WTC11 (cell line): Measurements from ENCODE around the gene SAMM50. TPM values are rescaled to one million over a fixed set of nuclear protein-coding genes. Genes with fewer than 3 reads are reported as not detected.

Source experiments
- ATAC-seq: fragments of 200-7000 bp; cut with Tn5 transposase; 2 replicates; pipeline ENCODE4 v1.10.0; 2021; ENCODE audit warnings: mild to moderate bottlenecking, moderate library complexity
- CTCF ChIA-PET: fragments of 300-600 bp; sonication (Branson Sonifier 250); formaldehyde crosslinking; loops from one replicate; lab custom pipeline; 2021; ENCODE audit warnings: antibody characterized with exemption; lab: Charles Lee
- POLR2A ChIA-PET: fragments of 350-600 bp; sonication (Branson Sonifier 250); formaldehyde crosslinking; loops from one replicate; lab custom pipeline; 2021; ENCODE audit warnings: antibody characterized with exemption; lab: Charles Lee
- DNase-seq: peaks from one replicate; pipeline ENCODE4 v3.0.0; 2021; ENCODE audit warnings: low spot score
- H3K27ac Mint-ChIP-seq: 2 replicates; pipeline ENCODE4 v1.8.0; 2021; ENCODE audit warnings: mixed read lengths
- H3K27me3 Mint-ChIP-seq: 2 replicates; pipeline ENCODE4 v1.8.0; 2021; ENCODE audit warnings: low read depth, mild to moderate bottlenecking, moderate library complexity, mixed read lengths
- H3K36me3 Mint-ChIP-seq: 2 replicates; pipeline ENCODE4 v1.8.0; 2021; ENCODE audit warnings: mixed read lengths
- H3K4me1 Mint-ChIP-seq: 2 replicates; pipeline ENCODE4 v1.8.0; 2022; ENCODE audit warnings: mixed read lengths
- H3K4me3 Mint-ChIP-seq: 2 replicates; pipeline ENCODE4 v1.8.0; 2021; ENCODE audit warnings: mild to moderate bottlenecking, moderate library complexity, mixed read lengths
- H3K9me3 Mint-ChIP-seq: 2 replicates; pipeline ENCODE4 v1.8.0; 2021; ENCODE audit warnings: mixed read lengths
- AFF4 ChIP-seq: sonication (generic); formaldehyde crosslinking; IDR thresholded peaks from 2 replicates; pipeline ENCODE4 v1.8.1; 2023; ENCODE audit warnings: mild to moderate bottlenecking, missing genetic modification reagents, borderline replicate concordance
- ARID4B ChIP-seq: sonication (generic); formaldehyde crosslinking; IDR thresholded peaks from 2 replicates; pipeline ENCODE4 v1.8.0; 2023; ENCODE audit warnings: missing genetic modification reagents, mild to moderate bottlenecking, borderline replicate concordance
- CBFB ChIP-seq: sonication (generic); formaldehyde crosslinking; IDR thresholded peaks from 2 replicates; pipeline ENCODE4 v1.8.1; 2022; ENCODE audit warnings: mild to moderate bottlenecking, low read depth, missing genetic modification reagents
- CDX4 ChIP-seq: fragments of 250-450 bp; sonication (Bioruptor Pico); IDR thresholded peaks from 2 replicates; pipeline ENCODE4 v1.9.0; 2021; ENCODE audit warnings: moderate library complexity, mild to moderate bottlenecking, inconsistent platforms, borderline replicate concordance
- ELF4 ChIP-seq: sonication (generic); formaldehyde crosslinking; IDR thresholded peaks from 2 replicates; pipeline ENCODE4 v1.8.1; 2022; ENCODE audit warnings: low read depth, mild to moderate bottlenecking, moderate library complexity, missing genetic modification reagents
- ESRRA ChIP-seq: sonication (generic); formaldehyde crosslinking; IDR thresholded peaks from 2 replicates; pipeline ENCODE4 v1.8.1; 2022; ENCODE audit warnings: mild to moderate bottlenecking, missing genetic modification reagents, borderline replicate concordance
- GTF2I ChIP-seq: fragments of 250-450 bp; sonication (Bioruptor Pico); conservative IDR thresholded peaks from 2 replicates; pipeline ENCODE4 v1.4.0; 2021; ENCODE audit warnings: mild to moderate bottlenecking
- IRF2 ChIP-seq: sonication (generic); formaldehyde crosslinking; IDR thresholded peaks from 2 replicates; pipeline ENCODE4 v1.8.0; 2022; ENCODE audit warnings: low read depth, missing genetic modification reagents, borderline replicate concordance
- KAT7 ChIP-seq: sonication (generic); formaldehyde crosslinking; IDR thresholded peaks from 2 replicates; pipeline ENCODE4 v1.8.1; 2023; ENCODE audit warnings: missing genetic modification reagents, mild to moderate bottlenecking, borderline replicate concordance
- MLX ChIP-seq: sonication (generic); formaldehyde crosslinking; IDR thresholded peaks from 2 replicates; pipeline ENCODE4 v1.8.1; 2023; ENCODE audit warnings: mild to moderate bottlenecking, missing genetic modification reagents, moderate library complexity
- RORB ChIP-seq: fragments of 250-450 bp; sonication (Bioruptor Pico); IDR thresholded peaks from 2 replicates; pipeline ENCODE4 v1.9.0; 2021; ENCODE audit warnings: mild to moderate bottlenecking
- SOX15 ChIP-seq: fragments of 250-450 bp; sonication (Bioruptor Pico); IDR thresholded peaks from 2 replicates; pipeline ENCODE4 v1.9.0; 2021; ENCODE audit warnings: mild to moderate bottlenecking
- TP53 ChIP-seq: sonication (generic); formaldehyde crosslinking; IDR thresholded peaks from 2 replicates; pipeline ENCODE4 v1.8.1; 2023; ENCODE audit warnings: mild to moderate bottlenecking, missing genetic modification reagents
- ZBTB43 ChIP-seq: sonication (generic); formaldehyde crosslinking; IDR thresholded peaks from 2 replicates; pipeline ENCODE4 v1.8.1; 2023; ENCODE audit warnings: mild to moderate bottlenecking, missing genetic modification reagents
- ZNF219 ChIP-seq: sonication (generic); formaldehyde crosslinking; IDR thresholded peaks from 2 replicates; pipeline ENCODE4 v1.8.0; 2023; ENCODE audit warnings: missing genetic modification reagents, mild to moderate bottlenecking, borderline replicate concordance
- ZNF416 ChIP-seq: fragments of 250-450 bp; sonication (Bioruptor Pico); IDR thresholded peaks from 2 replicates; pipeline ENCODE4 v1.9.0; 2021; ENCODE audit warnings: mild to moderate bottlenecking, inconsistent platforms
- ZSCAN18 ChIP-seq: fragments of 250-450 bp; sonication (Bioruptor Pico); IDR thresholded peaks from 2 replicates; pipeline ENCODE4 v2.1.2; 2022; ENCODE audit warnings: mild to moderate bottlenecking, moderate library complexity
- total RNA-seq: library from RNA; stranded (reverse); gene quantifications from 3 replicates; pipeline ENCODE4 v1.2.3, GENCODE V29; 2021

Gene SAMM50
- total RNA-seq, 1 experiment from 2014 or later: 72.1 TPM

- no peak for ATAC-seq
- no peak overlapping the region for H3K27ac Mint-ChIP-seq
- H3K4me1 Mint-ChIP-seq: peaks cover 11% of the 10 kb centered on the region
- no peak overlapping the region for H3K4me3 Mint-ChIP-seq
- TF ChIP-seq KAT7 (CRISPR knock-in tag): no peak
- no peak for TF ChIP-seq TP53 (CRISPR knock-in tag)
- no peak for TF ChIP-seq RORB
- no peak for TF ChIP-seq IRF2 (CRISPR knock-in tag)
- no peak for TF ChIP-seq ZNF416 (CRISPR knock-in tag)
- TF ChIP-seq ESRRA (CRISPR knock-in tag): no peak
- TF ChIP-seq ZBTB43 (CRISPR knock-in tag): no peak
- POLR2A ChIA-PET: no interaction called here
- H3K36me3 Mint-ChIP-seq: no peaks in the 10 kb centered on the region
- DNase-seq: no peak
- H3K27me3 Mint-ChIP-seq: peaks cover 26% of the 10 kb centered on the region
- H3K9me3 Mint-ChIP-seq: peaks cover 15% of the 10 kb centered on the region
- CTCF ChIA-PET: interaction anchor here (1.2 to 2.4 kb wide), 3 partner anchors 12 to 35 kb away, joined by 3 to 10 read pairs (median 8); no protein-coding TSS in a partner anchor
Observed at GRCh38 chr22:43910178-43910695, 45.0 kb upstream of the SAMM50 start.

GRCh38 chr22:43911351-43911750 lies 43.9 kb upstream of the SAMM50 start:
- TF ChIP-seq SOX15 (CRISPR knock-in tag) (no peak), ELF4 (CRISPR knock-in tag) (no peak), GTF2I (CRISPR knock-in tag) (no peak)
- TF ChIP-seq, all 79 proteins: peak for 0
- no peak for ATAC-seq
- no peaks in the 10 kb centered on the region for H3K36me3 Mint-ChIP-seq
- peaks cover 20% of the 10 kb centered on the region for H3K9me3 Mint-ChIP-seq
- POLR2A ChIA-PET: no interaction called here
- no peak overlapping the region for H3K27ac Mint-ChIP-seq
- CTCF ChIA-PET: interaction anchor here (0.7 to 2.4 kb wide), 4 partner anchors 10 to 35 kb away, joined by 3 to 10 read pairs (median 4); no protein-coding TSS in a partner anchor
- DNase-seq: no peak
- H3K27me3 Mint-ChIP-seq: peaks cover 26% of the 10 kb centered on the region
- no peak overlapping the region for H3K4me3 Mint-ChIP-seq
- peaks cover 11% of the 10 kb centered on the region for H3K4me1 Mint-ChIP-seq

GRCh38 chr22:43917521-43917920 lies 37.7 kb upstream of the SAMM50 start:
- Mint-ChIP-seq H3K4me1 (peaks cover 14% of the 10 kb centered on the region), H3K27ac (no peak overlapping the region), H3K27me3 (peaks cover 12% of the 10 kb centered on the region), H3K9me3 (peaks cover 5% of the 10 kb centered on the region), H3K36me3 (no peaks in the 10 kb centered on the region), H3K4me3 (no peak overlapping the region)
- ChIA-PET CTCF (interaction anchor here (0.8 to 1.5 kb wide), 2 partner anchors 34 to 76 kb away, joined by 4 read pairs; no protein-coding TSS in a partner anchor), POLR2A (no interaction called here)
- ATAC-seq (no peak), DNase-seq (no peak)
- TF ChIP-seq MLX (CRISPR knock-in tag) (no peak), ZSCAN18 (CRISPR knock-in tag) (no peak), ZBTB43 (CRISPR knock-in tag) (no peak), CDX4 (no peak), ZNF219 (CRISPR knock-in tag) (no peak), CBFB (no peak), AFF4 (CRISPR knock-in tag) (no peak), ARID4B (CRISPR knock-in tag) (no peak), KAT7 (CRISPR knock-in tag) (no peak)
